A673 (cell line): Measurements from ENCODE around the gene TRIM40.

ENCODE experiments used
- EZH2 ChIP-seq: fragments of 200-600 bp; sonication (generic); IDR thresholded peaks from 2 replicates; pipeline ENCODE4 v1.6.1; 2017; ENCODE audit warnings: borderline replicate concordance, low read depth, mild to moderate bottlenecking, mixed read lengths, antibody characterized with exemption, low read length; ENCODE audit not compliant: poor library complexity, severe bottlenecking
- TF ChIP-seq, protein P1 (sequence below): fragments of 300-800, 200-600 bp; sonication (generic); conservative IDR thresholded peaks from 2 replicates; pipeline ENCODE4 v1.5.1; 2017; ENCODE audit warnings: low read depth, mild to moderate bottlenecking, antibody characterized with exemption, low read length, moderate library complexity, mixed read lengths

GRCh38 chr6:30163918-30164654, 28.1 kb downstream of the TRIM40 start:
- TF ChIP-seq, protein P1, sequence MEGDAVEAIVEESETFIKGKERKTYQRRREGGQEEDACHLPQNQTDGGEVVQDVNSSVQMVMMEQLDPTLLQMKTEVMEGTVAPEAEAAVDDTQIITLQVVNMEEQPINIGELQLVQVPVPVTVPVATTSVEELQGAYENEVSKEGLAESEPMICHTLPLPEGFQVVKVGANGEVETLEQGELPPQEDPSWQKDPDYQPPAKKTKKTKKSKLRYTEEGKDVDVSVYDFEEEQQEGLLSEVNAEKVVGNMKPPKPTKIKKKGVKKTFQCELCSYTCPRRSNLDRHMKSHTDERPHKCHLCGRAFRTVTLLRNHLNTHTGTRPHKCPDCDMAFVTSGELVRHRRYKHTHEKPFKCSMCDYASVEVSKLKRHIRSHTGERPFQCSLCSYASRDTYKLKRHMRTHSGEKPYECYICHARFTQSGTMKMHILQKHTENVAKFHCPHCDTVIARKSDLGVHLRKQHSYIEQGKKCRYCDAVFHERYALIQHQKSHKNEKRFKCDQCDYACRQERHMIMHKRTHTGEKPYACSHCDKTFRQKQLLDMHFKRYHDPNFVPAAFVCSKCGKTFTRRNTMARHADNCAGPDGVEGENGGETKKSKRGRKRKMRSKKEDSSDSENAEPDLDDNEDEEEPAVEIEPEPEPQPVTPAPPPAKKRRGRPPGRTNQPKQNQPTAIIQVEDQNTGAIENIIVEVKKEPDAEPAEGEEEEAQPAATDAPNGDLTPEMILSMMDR, result no peak
- TF ChIP-seq EZH2, result no peak
